Measurements from ENCODE around the gene DEDD2. TPM values are rescaled to one million over a fixed set of nuclear protein-coding genes. Genes with fewer than 3 reads are reported as not detected.

DEDD2 gene
- polyA plus RNA-seq, 1 of the 3 experiments (the other 2 are of a cell fraction) = 30.2 TPM

DNA sequence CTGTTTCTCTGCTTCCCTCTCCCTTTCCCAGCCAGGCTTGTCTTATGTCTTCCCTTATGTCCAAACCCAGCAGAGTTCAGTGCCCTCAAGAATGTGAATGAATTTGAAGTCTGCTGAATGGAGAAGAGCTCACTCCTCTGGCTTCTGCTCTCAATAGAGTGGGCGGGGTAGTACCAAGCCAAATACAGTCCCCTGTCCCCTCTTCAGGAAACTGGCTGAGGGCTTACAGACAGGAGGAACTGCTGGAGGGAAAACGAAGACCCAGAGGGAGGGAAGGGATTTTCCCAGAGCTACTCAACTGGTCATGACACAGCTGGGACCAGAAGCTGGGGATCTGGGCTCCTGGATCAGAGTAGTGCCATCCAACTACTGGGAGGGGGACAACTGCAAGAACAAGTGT is 52.3 kb downstream of the DEDD2 start:
- no peaks in the 10 kb centered on the region for H3K9me3 ChIP-seq
- WGBS (ENCODE audit: low lambda C conversion rate) = 23% methylated on average over 2 of the region's 2 CpGs
- H3K4me2 ChIP-seq = no peak overlapping the region

DNA sequence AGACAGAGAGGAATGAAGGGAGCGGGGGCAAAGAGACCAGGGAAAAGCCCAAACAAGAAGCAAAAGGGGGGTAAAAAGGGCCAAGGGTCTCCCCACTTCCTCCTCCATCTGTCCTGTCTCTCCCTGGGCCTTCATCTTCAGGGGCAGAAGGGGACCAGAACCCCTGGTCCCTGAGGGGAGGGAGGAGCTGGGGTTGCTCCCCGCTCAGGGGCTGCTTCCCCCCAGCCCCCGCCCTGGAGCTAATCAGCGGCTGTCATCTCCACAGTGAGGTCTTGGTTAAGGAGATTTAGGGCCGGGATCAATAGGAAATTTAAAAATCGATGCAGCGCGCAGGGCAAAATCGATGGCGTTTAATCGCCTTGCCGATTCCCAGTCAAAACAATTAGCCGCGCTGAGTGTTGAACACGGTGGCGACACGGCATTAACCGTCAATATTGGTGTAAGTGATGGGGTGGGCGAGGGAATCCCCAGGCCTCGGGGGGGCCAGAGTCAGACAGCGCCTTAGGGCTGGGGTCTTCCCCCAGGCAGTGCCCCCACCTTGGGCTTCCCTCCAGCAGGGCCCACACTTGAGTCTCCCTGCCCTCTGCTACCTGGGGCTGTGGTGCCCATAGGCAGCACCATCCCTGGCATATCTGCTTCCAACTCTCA is 55.7 kb downstream of the DEDD2 start:
- ChIA-PET POLR2A (no interaction called here), CTCF (interaction anchor here (1.1 kb wide), 1 partner anchor 53 kb away, joined by 4 read pairs; no protein-coding TSS in a partner anchor)

More for the DNA sequence above, 52.3 kb downstream of the DEDD2 start:
- Histone ChIP-seq H3K27me3 (ENCODE audit: insufficient read depth) (peaks cover 12% of the 10 kb centered on the region; the same call in 1 of the 2 replicates), H3K9me2 (no peaks in the 10 kb centered on the region), H3K4me3 (ENCODE audit: low read depth in 2 of 2, low read length in 1 of 2) (no peak overlapping the region), H3K4me1 (ENCODE audit: control insufficient read depth in 1 of 2, insufficient read depth in 2 of 2, low read depth in 1 of 2, low read length in 1 of 2) (no peaks in the 10 kb centered on the region; a peak in 1 of 4 replicates), H3K36me3 (replicated peaks in 1 of 2; ENCODE audit: control insufficient read depth in 1 of 2, insufficient read depth in 2 of 2, low read length in 1 of 2) (no peaks in the 10 kb centered on the region), H3K79me2 (ENCODE audit: insufficient read depth) (no peaks in the 10 kb centered on the region), H3K27ac (ENCODE audit: low read depth in 2 of 2, low read length in 1 of 2) (no peak overlapping the region), H3K9ac (no peak overlapping the region), H3F3A (replicated peaks; ENCODE audit: insufficient read depth) (no peaks in the 10 kb centered on the region), H2AFZ (ENCODE audit: low read depth) (no peak overlapping the region), H4K20me1 (ENCODE audit: insufficient read depth) (no peaks in the 10 kb centered on the region)
- no peak for TF ChIP-seq SMC3 (IDR thresholded peaks at IDR 0.05; ENCODE audit: low read depth, low read length)
- no peak for TF ChIP-seq NRF1 (IDR thresholded peaks at IDR 0.05; ENCODE audit: low read depth, low read length)
- no peak for TF ChIP-seq FOXM1 (IDR thresholded peaks at IDR 0.05; ENCODE audit: low read depth)
- TF ChIP-seq GABPA (IDR thresholded peaks at IDR 0.05; ENCODE audit: low read depth) = no peak
- TF ChIP-seq MXI1 (IDR thresholded peaks at IDR 0.05; ENCODE audit: low read depth, low read length) = no peak
- TF ChIP-seq FOXJ3 (CRISPR knock-in tag; IDR thresholded peaks at IDR 0.05) = no peak
- TF ChIP-seq, protein P1, sequence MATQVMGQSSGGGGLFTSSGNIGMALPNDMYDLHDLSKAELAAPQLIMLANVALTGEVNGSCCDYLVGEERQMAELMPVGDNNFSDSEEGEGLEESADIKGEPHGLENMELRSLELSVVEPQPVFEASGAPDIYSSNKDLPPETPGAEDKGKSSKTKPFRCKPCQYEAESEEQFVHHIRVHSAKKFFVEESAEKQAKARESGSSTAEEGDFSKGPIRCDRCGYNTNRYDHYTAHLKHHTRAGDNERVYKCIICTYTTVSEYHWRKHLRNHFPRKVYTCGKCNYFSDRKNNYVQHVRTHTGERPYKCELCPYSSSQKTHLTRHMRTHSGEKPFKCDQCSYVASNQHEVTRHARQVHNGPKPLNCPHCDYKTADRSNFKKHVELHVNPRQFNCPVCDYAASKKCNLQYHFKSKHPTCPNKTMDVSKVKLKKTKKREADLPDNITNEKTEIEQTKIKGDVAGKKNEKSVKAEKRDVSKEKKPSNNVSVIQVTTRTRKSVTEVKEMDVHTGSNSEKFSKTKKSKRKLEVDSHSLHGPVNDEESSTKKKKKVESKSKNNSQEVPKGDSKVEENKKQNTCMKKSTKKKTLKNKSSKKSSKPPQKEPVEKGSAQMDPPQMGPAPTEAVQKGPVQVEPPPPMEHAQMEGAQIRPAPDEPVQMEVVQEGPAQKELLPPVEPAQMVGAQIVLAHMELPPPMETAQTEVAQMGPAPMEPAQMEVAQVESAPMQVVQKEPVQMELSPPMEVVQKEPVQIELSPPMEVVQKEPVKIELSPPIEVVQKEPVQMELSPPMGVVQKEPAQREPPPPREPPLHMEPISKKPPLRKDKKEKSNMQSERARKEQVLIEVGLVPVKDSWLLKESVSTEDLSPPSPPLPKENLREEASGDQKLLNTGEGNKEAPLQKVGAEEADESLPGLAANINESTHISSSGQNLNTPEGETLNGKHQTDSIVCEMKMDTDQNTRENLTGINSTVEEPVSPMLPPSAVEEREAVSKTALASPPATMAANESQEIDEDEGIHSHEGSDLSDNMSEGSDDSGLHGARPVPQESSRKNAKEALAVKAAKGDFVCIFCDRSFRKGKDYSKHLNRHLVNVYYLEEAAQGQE (IDR thresholded peaks at IDR 0.05; ENCODE audit: low read depth, low read length) = no peak
- no peak for TF ChIP-seq SIN3A (IDR thresholded peaks at IDR 0.05; ENCODE audit: borderline replicate concordance, low read depth, low read length)
- TF ChIP-seq, protein P2, sequence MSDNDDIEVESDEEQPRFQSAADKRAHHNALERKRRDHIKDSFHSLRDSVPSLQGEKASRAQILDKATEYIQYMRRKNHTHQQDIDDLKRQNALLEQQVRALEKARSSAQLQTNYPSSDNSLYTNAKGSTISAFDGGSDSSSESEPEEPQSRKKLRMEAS (IDR thresholded peaks at IDR 0.05; ENCODE audit: low read depth) = no peak
- TF ChIP-seq, protein P3, sequence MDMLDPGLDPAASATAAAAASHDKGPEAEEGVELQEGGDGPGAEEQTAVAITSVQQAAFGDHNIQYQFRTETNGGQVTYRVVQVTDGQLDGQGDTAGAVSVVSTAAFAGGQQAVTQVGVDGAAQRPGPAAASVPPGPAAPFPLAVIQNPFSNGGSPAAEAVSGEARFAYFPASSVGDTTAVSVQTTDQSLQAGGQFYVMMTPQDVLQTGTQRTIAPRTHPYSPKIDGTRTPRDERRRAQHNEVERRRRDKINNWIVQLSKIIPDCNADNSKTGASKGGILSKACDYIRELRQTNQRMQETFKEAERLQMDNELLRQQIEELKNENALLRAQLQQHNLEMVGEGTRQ (IDR thresholded peaks at IDR 0.05; ENCODE audit: borderline replicate concordance, low read depth, low read length) = no peak
- ChIA-PET CTCF (interaction anchor here (1.1 to 3.7 kb wide), 5 partner anchors 11 to 56 kb away, joined by 3 to 14 read pairs (median 5); no protein-coding TSS in a partner anchor), POLR2A (no interaction called here)
- no peak for DNase-seq

More for the DNA sequence above, 55.7 kb downstream of the DEDD2 start:
- no peak for TF ChIP-seq MEF2A (IDR thresholded peaks at IDR 0.05; ENCODE audit: borderline replicate concordance, low read depth)
- TF ChIP-seq SIN3A (IDR thresholded peaks at IDR 0.05; ENCODE audit: borderline replicate concordance, low read depth, low read length) = no peak
- TF ChIP-seq EZH2phosphoT487 (IDR thresholded peaks at IDR 0.05; ENCODE audit: borderline replicate concordance, low read depth) = no peak
- no peak for TF ChIP-seq YY1 (IDR thresholded peaks at IDR 0.05; ENCODE audit: low read depth)
- TF ChIP-seq EP300 (IDR thresholded peaks at IDR 0.05; ENCODE audit: borderline replicate concordance in 1 of 2, low read depth in 1 of 2, low read length in 1 of 2) = no peak
- no peak for TF ChIP-seq GABPA (IDR thresholded peaks at IDR 0.05; ENCODE audit: low read depth)
- TF ChIP-seq, protein P4, sequence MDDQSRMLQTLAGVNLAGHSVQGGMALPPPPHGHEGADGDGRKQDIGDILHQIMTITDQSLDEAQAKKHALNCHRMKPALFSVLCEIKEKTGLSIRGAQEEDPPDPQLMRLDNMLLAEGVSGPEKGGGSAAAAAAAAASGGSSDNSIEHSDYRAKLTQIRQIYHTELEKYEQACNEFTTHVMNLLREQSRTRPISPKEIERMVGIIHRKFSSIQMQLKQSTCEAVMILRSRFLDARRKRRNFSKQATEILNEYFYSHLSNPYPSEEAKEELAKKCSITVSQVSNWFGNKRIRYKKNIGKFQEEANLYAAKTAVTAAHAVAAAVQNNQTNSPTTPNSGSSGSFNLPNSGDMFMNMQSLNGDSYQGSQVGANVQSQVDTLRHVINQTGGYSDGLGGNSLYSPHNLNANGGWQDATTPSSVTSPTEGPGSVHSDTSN (IDR thresholded peaks at IDR 0.05) = no peak
- no peak for TF ChIP-seq FOXM1 (IDR thresholded peaks at IDR 0.05; ENCODE audit: low read depth)
- no peak for TF ChIP-seq TEAD4 (IDR thresholded peaks at IDR 0.05; ENCODE audit: borderline replicate concordance, insufficient read depth)
- no peak for TF ChIP-seq SMC3 (IDR thresholded peaks at IDR 0.05; ENCODE audit: low read depth, low read length)
- TF ChIP-seq NRF1 (IDR thresholded peaks at IDR 0.05; ENCODE audit: low read depth, low read length) = no peak
- TF ChIP-seq TAF1 (IDR thresholded peaks at IDR 0.05; ENCODE audit: borderline replicate concordance, low read depth, low read length) = no peak
- H3F3A ChIP-seq (replicated peaks; ENCODE audit: insufficient read depth) = no peaks in the 10 kb centered on the region
- H3K9ac ChIP-seq = no peak overlapping the region
- no peaks in the 10 kb centered on the region for H3K79me2 ChIP-seq (ENCODE audit: insufficient read depth)
- H3K4me2 ChIP-seq = no peak overlapping the region
- H3K9me2 ChIP-seq = no peaks in the 10 kb centered on the region
- no peaks in the 10 kb centered on the region for H3K9me3 ChIP-seq
- peaks cover 31% of the 10 kb centered on the region; the same call in 1 of the 2 replicates for H3K27me3 ChIP-seq (ENCODE audit: insufficient read depth)
- no peak overlapping the region for H3K27ac ChIP-seq (ENCODE audit: low read depth in 2 of 2, low read length in 1 of 2)
- H3K4me1 ChIP-seq (ENCODE audit: control insufficient read depth in 1 of 2, insufficient read depth in 2 of 2, low read depth in 1 of 2, low read length in 1 of 2) = no peaks in the 10 kb centered on the region
- no peaks in the 10 kb centered on the region for H4K20me1 ChIP-seq (ENCODE audit: insufficient read depth)
- no peak overlapping the region for H3K4me3 ChIP-seq (ENCODE audit: low read depth in 2 of 2, low read length in 1 of 2)
- 51% methylated on average over 16 of the region's 21 CpGs for WGBS (ENCODE audit: low lambda C conversion rate)
- H3K36me3 ChIP-seq (replicated peaks in 1 of 2; ENCODE audit: control insufficient read depth in 1 of 2, insufficient read depth in 2 of 2, low read length in 1 of 2) = no peaks in the 10 kb centered on the region
- no peak for DNase-seq
- no peak overlapping the region for H2AFZ ChIP-seq (ENCODE audit: low read depth)
